Activated naive CD4-positive, alpha-beta T cell treated with anti-CD3 and anti-CD28 coated beads for 36 hours (primary cell): Measurements from ENCODE around the gene TMEM44. TPM values are rescaled to one million over a fixed set of nuclear protein-coding genes. Genes with fewer than 3 reads are reported as not detected.

Experiments
- CTCF ChIA-PET: fragments of 350-600 bp; sonication (Branson Sonifier 250); formaldehyde crosslinking; loops from one replicate; lab custom pipeline; 2021; ENCODE audit warnings: antibody characterized with exemption; lab: Charles Lee
- DNase-seq: peaks from one replicate; pipeline ENCODE4 v3.0.0-alpha.2; 2020
- H3K27ac Mint-ChIP-seq: one replicate; pipeline ENCODE4 v1.8.0; 2021; ENCODE audit warnings: mild to moderate bottlenecking, mixed read lengths
- H3K27me3 Mint-ChIP-seq: one replicate; pipeline ENCODE4 v1.8.0; 2021; ENCODE audit warnings: low read depth, mixed read lengths
- H3K36me3 Mint-ChIP-seq: one replicate; pipeline ENCODE4 v1.8.0; 2021; ENCODE audit warnings: low read depth, mixed read lengths
- H3K4me1 Mint-ChIP-seq: one replicate; pipeline ENCODE4 v1.8.0; 2021; ENCODE audit warnings: low read depth, mixed read lengths
- H3K4me3 Mint-ChIP-seq: one replicate; pipeline ENCODE4 v1.8.0; 2021; ENCODE audit warnings: mild to moderate bottlenecking, moderate library complexity, mixed read lengths
- H3K9me3 Mint-ChIP-seq: one replicate; pipeline ENCODE4 v1.8.0; 2021; ENCODE audit warnings: mixed read lengths
- intact Hi-C: fragments of 100-400 bp; cut with micrococcal nuclease; formaldehyde crosslinking; loops from one replicate; pipeline ENCODE4 v1.15.1; 2023
- total RNA-seq, 2 experiments: library from RNA; stranded (reverse); gene quantifications; one replicate each; pipeline ENCODE4 v1.2.3, GENCODE V29; 2021

Gene TMEM44
- total RNA-seq, 2 experiments from 2014 or later, result 0.93 to 1.7 TPM

GRCh38 chr3:194620196-194620595 lies 13.0 kb downstream of the TMEM44 start:
- Mint-ChIP-seq H3K27ac (no peak overlapping the region), H3K36me3 (no peaks in the 10 kb centered on the region), H3K4me1 (no peaks in the 10 kb centered on the region), H3K27me3 (no peaks in the 10 kb centered on the region), H3K4me3 (no peak overlapping the region), H3K9me3 (no peaks in the 10 kb centered on the region)
- CTCF ChIA-PET, result interaction anchor here (0.6 kb wide), 1 partner anchor 1092 kb away, joined by 3 read pairs; no protein-coding TSS in a partner anchor
- no peak for DNase-seq
- intact Hi-C loops, result no loop called here

- intact Hi-C loops, result no loop called here
- no peaks in the 10 kb centered on the region for H3K9me3 Mint-ChIP-seq
- no peak for DNase-seq
- no peak overlapping the region for H3K27ac Mint-ChIP-seq
- no peak overlapping the region for H3K4me3 Mint-ChIP-seq
- H3K36me3 Mint-ChIP-seq, result no peaks in the 10 kb centered on the region
- H3K4me1 Mint-ChIP-seq, result no peaks in the 10 kb centered on the region
- CTCF ChIA-PET, result interaction anchor here (0.6 kb wide), 1 partner anchor 1092 kb away, joined by 3 read pairs; no protein-coding TSS in a partner anchor
- no peaks in the 10 kb centered on the region for H3K27me3 Mint-ChIP-seq
These were observed 13.5 kb downstream of the TMEM44 start for GRCh38 chr3:194619741-194620140.

GRCh38 chr3:194618858-194619608 lies 14.2 kb downstream of the TMEM44 start:
- Mint-ChIP-seq H3K36me3 (no peaks in the 10 kb centered on the region), H3K4me3 (no peak overlapping the region), H3K27me3 (no peaks in the 10 kb centered on the region), H3K4me1 (no peaks in the 10 kb centered on the region), H3K9me3 (no peaks in the 10 kb centered on the region), H3K27ac (no peak overlapping the region)
- DNase-seq, result no peak
- CTCF ChIA-PET, result no interaction called here
- intact Hi-C loops, result no loop called here

GRCh38 chr3:194617827-194618226 lies 15.4 kb downstream of the TMEM44 start:
- H3K27me3 Mint-ChIP-seq, result no peaks in the 10 kb centered on the region
- H3K36me3 Mint-ChIP-seq, result no peaks in the 10 kb centered on the region
- peak; percentile 14 for DNase-seq
- intact Hi-C loops, result no loop called here
- no peaks in the 10 kb centered on the region for H3K9me3 Mint-ChIP-seq
- H3K4me3 Mint-ChIP-seq, result no peak overlapping the region
- no peak overlapping the region for H3K27ac Mint-ChIP-seq
- CTCF ChIA-PET, result no interaction called here
- H3K4me1 Mint-ChIP-seq, result no peaks in the 10 kb centered on the region

- H3K4me1 Mint-ChIP-seq, result peaks cover 1% of the 10 kb centered on the region
- no peaks in the 10 kb centered on the region for H3K9me3 Mint-ChIP-seq
- DNase-seq, result no peak
- no peak overlapping the region for H3K27ac Mint-ChIP-seq
- no peak overlapping the region for H3K4me3 Mint-ChIP-seq
- no peaks in the 10 kb centered on the region for H3K36me3 Mint-ChIP-seq
- intact Hi-C loops, result no loop called here
- H3K27me3 Mint-ChIP-seq, result no peaks in the 10 kb centered on the region
- CTCF ChIA-PET, result interaction anchor here (0.6 kb wide), 1 partner anchor 65 kb away, joined by 3 read pairs; no protein-coding TSS in a partner anchor
These were observed 16.0 kb downstream of the TMEM44 start for GRCh38 chr3:194617143-194617671.

- Mint-ChIP-seq H3K4me1 (peaks cover 2% of the 10 kb centered on the region), H3K27me3 (no peaks in the 10 kb centered on the region), H3K36me3 (no peaks in the 10 kb centered on the region), H3K4me3 (no peak overlapping the region), H3K9me3 (no peaks in the 10 kb centered on the region), H3K27ac (no peak overlapping the region)
- DNase-seq, result no peak
- CTCF ChIA-PET, result interaction anchor here (0.5 to 1.3 kb wide), 3 partner anchors 118 to 829 kb away, joined by 3 to 4 read pairs (median 3); no protein-coding TSS in a partner anchor
- intact Hi-C loops, result no loop called here
These were observed 18.0 kb downstream of the TMEM44 start for GRCh38 chr3:194615226-194615625.

- Mint-ChIP-seq H3K27me3 (no peaks in the 10 kb centered on the region), H3K36me3 (no peaks in the 10 kb centered on the region), H3K4me1 (peaks cover 2% of the 10 kb centered on the region), H3K9me3 (no peaks in the 10 kb centered on the region), H3K27ac (no peak overlapping the region), H3K4me3 (no peak overlapping the region)
- DNase-seq, result no peak
- CTCF ChIA-PET, result no interaction called here
- intact Hi-C loops, result no loop called here
These were observed 21.0 kb downstream of the TMEM44 start for GRCh38 chr3:194612221-194612620.

GRCh38 chr3:194610689-194611088 lies 22.5 kb downstream of the TMEM44 start:
- DNase-seq, result no peak
- Mint-ChIP-seq H3K9me3 (no peaks in the 10 kb centered on the region), H3K36me3 (no peaks in the 10 kb centered on the region), H3K27ac (no peak overlapping the region), H3K4me1 (peaks cover 2% of the 10 kb centered on the region), H3K27me3 (no peaks in the 10 kb centered on the region), H3K4me3 (no peak overlapping the region)
- intact Hi-C loops, result no loop called here
- CTCF ChIA-PET, result no interaction called here

GRCh38 chr3:194609601-194610000 lies 23.6 kb downstream of the TMEM44 start:
- Mint-ChIP-seq H3K4me1 (peaks cover 2% of the 10 kb centered on the region), H3K27ac (no peak overlapping the region), H3K27me3 (no peaks in the 10 kb centered on the region), H3K4me3 (no peak overlapping the region), H3K36me3 (no peaks in the 10 kb centered on the region), H3K9me3 (no peaks in the 10 kb centered on the region)
- CTCF ChIA-PET, result interaction anchor here (0.6 kb wide), 1 partner anchor 140 kb away, joined by 3 read pairs; no protein-coding TSS in a partner anchor
- intact Hi-C loops, result no loop called here
- DNase-seq, result no peak

GRCh38 chr3:194608981-194609380 lies 24.2 kb downstream of the TMEM44 start:
- DNase-seq, result no peak
- no peak overlapping the region for H3K27ac Mint-ChIP-seq
- CTCF ChIA-PET, result interaction anchor here (0.5 to 0.6 kb wide), 2 partner anchors 124 to 140 kb away, joined by 3 read pairs; no protein-coding TSS in a partner anchor
- H3K36me3 Mint-ChIP-seq, result no peaks in the 10 kb centered on the region
- no peaks in the 10 kb centered on the region for H3K27me3 Mint-ChIP-seq
- peaks cover 2% of the 10 kb centered on the region for H3K4me1 Mint-ChIP-seq
- no peak overlapping the region for H3K4me3 Mint-ChIP-seq
- H3K9me3 Mint-ChIP-seq, result no peaks in the 10 kb centered on the region
- intact Hi-C loops, result no loop called here

GRCh38 chr3:194607592-194608389 lies 25.4 kb downstream of the TMEM44 start:
- Mint-ChIP-seq H3K4me1 (peaks cover 2% of the 10 kb centered on the region), H3K4me3 (no peak overlapping the region), H3K9me3 (no peaks in the 10 kb centered on the region), H3K36me3 (no peaks in the 10 kb centered on the region), H3K27ac (no peak overlapping the region), H3K27me3 (no peaks in the 10 kb centered on the region)
- no peak for DNase-seq
- CTCF ChIA-PET, result interaction anchor here (0.6 kb wide), 1 partner anchor 197 kb away, joined by 3 read pairs; no protein-coding TSS in a partner anchor
- intact Hi-C loops, result no loop called here

- DNase-seq, result no peak
- Mint-ChIP-seq H3K4me3 (no peak overlapping the region), H3K4me1 (no peaks in the 10 kb centered on the region), H3K27me3 (no peaks in the 10 kb centered on the region), H3K27ac (no peak overlapping the region), H3K36me3 (no peaks in the 10 kb centered on the region), H3K9me3 (no peaks in the 10 kb centered on the region)
- CTCF ChIA-PET, result no interaction called here
- intact Hi-C loops, result no loop called here
These were observed 26.3 kb downstream of the TMEM44 start for GRCh38 chr3:194606941-194607340.
